ENCODE results near the gene FOXE3. TPM values are rescaled to one million over a fixed set of nuclear protein-coding genes. Genes with fewer than 3 reads are reported as not detected.

FOXE3 gene
- total and polyA plus RNA-seq, 9 of the 15 experiments (the other 6 are each of a cell fraction or from before 2014, with no cell fraction given): not detected

- TF ChIP-seq, protein P1, sequence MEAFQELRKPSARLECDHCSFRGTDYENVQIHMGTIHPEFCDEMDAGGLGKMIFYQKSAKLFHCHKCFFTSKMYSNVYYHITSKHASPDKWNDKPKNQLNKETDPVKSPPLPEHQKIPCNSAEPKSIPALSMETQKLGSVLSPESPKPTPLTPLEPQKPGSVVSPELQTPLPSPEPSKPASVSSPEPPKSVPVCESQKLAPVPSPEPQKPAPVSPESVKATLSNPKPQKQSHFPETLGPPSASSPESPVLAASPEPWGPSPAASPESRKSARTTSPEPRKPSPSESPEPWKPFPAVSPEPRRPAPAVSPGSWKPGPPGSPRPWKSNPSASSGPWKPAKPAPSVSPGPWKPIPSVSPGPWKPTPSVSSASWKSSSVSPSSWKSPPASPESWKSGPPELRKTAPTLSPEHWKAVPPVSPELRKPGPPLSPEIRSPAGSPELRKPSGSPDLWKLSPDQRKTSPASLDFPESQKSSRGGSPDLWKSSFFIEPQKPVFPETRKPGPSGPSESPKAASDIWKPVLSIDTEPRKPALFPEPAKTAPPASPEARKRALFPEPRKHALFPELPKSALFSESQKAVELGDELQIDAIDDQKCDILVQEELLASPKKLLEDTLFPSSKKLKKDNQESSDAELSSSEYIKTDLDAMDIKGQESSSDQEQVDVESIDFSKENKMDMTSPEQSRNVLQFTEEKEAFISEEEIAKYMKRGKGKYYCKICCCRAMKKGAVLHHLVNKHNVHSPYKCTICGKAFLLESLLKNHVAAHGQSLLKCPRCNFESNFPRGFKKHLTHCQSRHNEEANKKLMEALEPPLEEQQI (IDR thresholded peaks at IDR 0.05): no peak
- TF ChIP-seq U2AF2 (optimal IDR thresholded peaks at IDR 0.05; ENCODE audit: low read depth, low read length) (no peak), RCOR1 (IDR thresholded peaks at IDR 0.05; ENCODE audit: borderline replicate concordance in 1 of 2, low read depth in 2 of 2, low read length in 2 of 2) (0 out of 4 replicates have a peak, but pooled peaks of 1 of the 2 experiments have one; percentile 19), SAP30 (IDR thresholded peaks at IDR 0.05; ENCODE audit: borderline replicate concordance, insufficient read depth, low read depth, low read length, poor library complexity, severe bottlenecking) (peak; percentile 79), HLTF (IDR thresholded peaks at IDR 0.05) (peak; percentile 73; the same call in 1 of the 2 replicates), FIP1L1 (IDR thresholded peaks at IDR 0.05; ENCODE audit: low read depth, low read length, poor library complexity, severe bottlenecking) (peak; percentile 37), HDAC8 (tag; IDR thresholded peaks at IDR 0.05) (peak; percentile 43; the same call in 1 of the 2 replicates), HCFC1 (IDR thresholded peaks at IDR 0.05; ENCODE audit: low read depth, low read length) (peak; percentile 31), STAG1 (CRISPR knock-in tag; IDR thresholded peaks at IDR 0.05; ENCODE audit: borderline replicate concordance) (peak; percentile 18; the same call in 1 of the 2 replicates), ATF1 (CRISPR knock-in tag; IDR thresholded peaks at IDR 0.05) (no peak), ATF1 (tag; IDR thresholded peaks at IDR 0.05) (peak; percentile 55; the same call in 1 of the 2 replicates), MXI1 (IDR thresholded peaks at IDR 0.05; ENCODE audit: low read depth, low read length) (0 out of 2 replicates have a peak, but pooled peaks have one; percentile 48)
- TF ChIP-seq, protein P2, sequence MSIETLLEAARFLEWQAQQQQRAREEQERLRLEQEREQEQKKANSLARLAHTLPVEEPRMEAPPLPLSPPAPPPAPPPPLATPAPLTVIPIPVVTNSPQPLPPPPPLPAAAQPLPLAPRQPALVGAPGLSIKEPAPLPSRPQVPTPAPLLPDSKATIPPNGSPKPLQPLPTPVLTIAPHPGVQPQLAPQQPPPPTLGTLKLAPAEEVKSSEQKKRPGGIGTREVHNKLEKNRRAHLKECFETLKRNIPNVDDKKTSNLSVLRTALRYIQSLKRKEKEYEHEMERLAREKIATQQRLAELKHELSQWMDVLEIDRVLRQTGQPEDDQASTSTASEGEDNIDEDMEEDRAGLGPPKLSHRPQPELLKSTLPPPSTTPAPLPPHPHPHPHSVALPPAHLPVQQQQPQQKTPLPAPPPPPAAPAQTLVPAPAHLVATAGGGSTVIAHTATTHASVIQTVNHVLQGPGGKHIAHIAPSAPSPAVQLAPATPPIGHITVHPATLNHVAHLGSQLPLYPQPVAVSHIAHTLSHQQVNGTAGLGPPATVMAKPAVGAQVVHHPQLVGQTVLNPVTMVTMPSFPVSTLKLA (conservative IDR thresholded peaks at IDR 0.05): peak in 1 of 2 experiments; percentile 75; a peak in 3 of 4 replicates
- TF ChIP-seq, protein P3, sequence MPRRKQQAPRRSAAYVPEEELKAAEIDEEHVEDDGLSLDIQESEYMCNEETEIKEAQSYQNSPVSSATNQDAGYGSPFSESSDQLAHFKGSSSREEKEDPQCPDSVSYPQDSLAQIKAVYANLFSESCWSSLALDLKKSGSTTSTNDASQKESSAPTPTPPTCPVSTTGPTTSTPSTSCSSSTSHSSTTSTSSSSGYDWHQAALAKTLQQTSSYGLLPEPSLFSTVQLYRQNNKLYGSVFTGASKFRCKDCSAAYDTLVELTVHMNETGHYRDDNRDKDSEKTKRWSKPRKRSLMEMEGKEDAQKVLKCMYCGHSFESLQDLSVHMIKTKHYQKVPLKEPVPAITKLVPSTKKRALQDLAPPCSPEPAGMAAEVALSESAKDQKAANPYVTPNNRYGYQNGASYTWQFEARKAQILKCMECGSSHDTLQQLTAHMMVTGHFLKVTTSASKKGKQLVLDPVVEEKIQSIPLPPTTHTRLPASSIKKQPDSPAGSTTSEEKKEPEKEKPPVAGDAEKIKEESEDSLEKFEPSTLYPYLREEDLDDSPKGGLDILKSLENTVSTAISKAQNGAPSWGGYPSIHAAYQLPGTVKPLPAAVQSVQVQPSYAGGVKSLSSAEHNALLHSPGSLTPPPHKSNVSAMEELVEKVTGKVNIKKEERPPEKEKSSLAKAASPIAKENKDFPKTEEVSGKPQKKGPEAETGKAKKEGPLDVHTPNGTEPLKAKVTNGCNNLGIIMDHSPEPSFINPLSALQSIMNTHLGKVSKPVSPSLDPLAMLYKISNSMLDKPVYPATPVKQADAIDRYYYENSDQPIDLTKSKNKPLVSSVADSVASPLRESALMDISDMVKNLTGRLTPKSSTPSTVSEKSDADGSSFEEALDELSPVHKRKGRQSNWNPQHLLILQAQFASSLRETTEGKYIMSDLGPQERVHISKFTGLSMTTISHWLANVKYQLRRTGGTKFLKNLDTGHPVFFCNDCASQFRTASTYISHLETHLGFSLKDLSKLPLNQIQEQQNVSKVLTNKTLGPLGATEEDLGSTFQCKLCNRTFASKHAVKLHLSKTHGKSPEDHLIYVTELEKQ (CRISPR knock-in tag; IDR thresholded peaks at IDR 0.05): no peak
- TF ChIP-seq, protein P4, sequence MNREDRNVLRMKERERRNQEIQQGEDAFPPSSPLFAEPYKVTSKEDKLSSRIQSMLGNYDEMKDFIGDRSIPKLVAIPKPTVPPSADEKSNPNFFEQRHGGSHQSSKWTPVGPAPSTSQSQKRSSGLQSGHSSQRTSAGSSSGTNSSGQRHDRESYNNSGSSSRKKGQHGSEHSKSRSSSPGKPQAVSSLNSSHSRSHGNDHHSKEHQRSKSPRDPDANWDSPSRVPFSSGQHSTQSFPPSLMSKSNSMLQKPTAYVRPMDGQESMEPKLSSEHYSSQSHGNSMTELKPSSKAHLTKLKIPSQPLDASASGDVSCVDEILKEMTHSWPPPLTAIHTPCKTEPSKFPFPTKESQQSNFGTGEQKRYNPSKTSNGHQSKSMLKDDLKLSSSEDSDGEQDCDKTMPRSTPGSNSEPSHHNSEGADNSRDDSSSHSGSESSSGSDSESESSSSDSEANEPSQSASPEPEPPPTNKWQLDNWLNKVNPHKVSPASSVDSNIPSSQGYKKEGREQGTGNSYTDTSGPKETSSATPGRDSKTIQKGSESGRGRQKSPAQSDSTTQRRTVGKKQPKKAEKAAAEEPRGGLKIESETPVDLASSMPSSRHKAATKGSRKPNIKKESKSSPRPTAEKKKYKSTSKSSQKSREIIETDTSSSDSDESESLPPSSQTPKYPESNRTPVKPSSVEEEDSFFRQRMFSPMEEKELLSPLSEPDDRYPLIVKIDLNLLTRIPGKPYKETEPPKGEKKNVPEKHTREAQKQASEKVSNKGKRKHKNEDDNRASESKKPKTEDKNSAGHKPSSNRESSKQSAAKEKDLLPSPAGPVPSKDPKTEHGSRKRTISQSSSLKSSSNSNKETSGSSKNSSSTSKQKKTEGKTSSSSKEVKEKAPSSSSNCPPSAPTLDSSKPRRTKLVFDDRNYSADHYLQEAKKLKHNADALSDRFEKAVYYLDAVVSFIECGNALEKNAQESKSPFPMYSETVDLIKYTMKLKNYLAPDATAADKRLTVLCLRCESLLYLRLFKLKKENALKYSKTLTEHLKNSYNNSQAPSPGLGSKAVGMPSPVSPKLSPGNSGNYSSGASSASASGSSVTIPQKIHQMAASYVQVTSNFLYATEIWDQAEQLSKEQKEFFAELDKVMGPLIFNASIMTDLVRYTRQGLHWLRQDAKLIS (CRISPR knock-in tag; IDR thresholded peaks at IDR 0.05): peak; percentile 63; the same call in 1 of the 2 replicates
Measured at GRCh38 chr1:47437447-47438164, 21.5 kb downstream of the FOXE3 start, which contains the start of gene FOXD2 (continued).

Measured in K562 (cell line).